ENCODE measurements around the gene BLOC1S3. TPM values are rescaled to one million over a fixed set of nuclear protein-coding genes. Genes with fewer than 3 reads are reported as not detected.

The BLOC1S3 gene
- total RNA-seq, 4 donors from 2014 or later = 9.1 to 15.4 (median 11.9) TPM

DNA sequence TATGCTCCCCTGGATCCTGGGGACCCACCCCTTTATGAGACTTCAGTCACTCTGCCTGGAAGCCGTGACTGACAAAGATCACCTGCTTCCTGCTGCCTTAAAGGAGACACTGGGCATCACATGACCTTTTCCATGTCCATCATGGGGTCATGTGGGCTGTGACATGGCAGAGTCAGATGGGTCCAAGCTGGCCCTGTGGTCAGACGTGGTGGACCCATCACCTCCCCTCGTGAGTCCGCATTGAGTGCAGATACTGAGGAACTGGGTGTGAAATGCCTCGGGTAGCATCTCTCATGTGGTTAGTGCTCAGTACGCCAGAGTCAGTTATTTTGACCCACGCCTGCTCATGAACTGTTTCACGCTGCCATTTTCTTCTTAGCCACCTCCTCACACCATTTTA lies 44.9 kb upstream of the BLOC1S3 start:
- Histone ChIP-seq H3K9me3 (no peaks in the 10 kb centered on the region), H3K4me3 (replicated peaks in 1 of 3) (no peak overlapping the region), H3K4me1 (peaks cover 32 to 52% of the 10 kb centered on the region in 2 donors), H3K27ac (peak overlapping the region in 2 of 3 donors; percentile 21 to 39), H3K27me3 (no peaks in the 10 kb centered on the region), H3K36me3 (no peaks in the 10 kb centered on the region)
- intact Hi-C loops (cut with DNase I) = no loop called here
- TF ChIP-seq POLR2A (IDR thresholded peaks at IDR 0.05) = no peak
- TF ChIP-seq, protein P1, sequence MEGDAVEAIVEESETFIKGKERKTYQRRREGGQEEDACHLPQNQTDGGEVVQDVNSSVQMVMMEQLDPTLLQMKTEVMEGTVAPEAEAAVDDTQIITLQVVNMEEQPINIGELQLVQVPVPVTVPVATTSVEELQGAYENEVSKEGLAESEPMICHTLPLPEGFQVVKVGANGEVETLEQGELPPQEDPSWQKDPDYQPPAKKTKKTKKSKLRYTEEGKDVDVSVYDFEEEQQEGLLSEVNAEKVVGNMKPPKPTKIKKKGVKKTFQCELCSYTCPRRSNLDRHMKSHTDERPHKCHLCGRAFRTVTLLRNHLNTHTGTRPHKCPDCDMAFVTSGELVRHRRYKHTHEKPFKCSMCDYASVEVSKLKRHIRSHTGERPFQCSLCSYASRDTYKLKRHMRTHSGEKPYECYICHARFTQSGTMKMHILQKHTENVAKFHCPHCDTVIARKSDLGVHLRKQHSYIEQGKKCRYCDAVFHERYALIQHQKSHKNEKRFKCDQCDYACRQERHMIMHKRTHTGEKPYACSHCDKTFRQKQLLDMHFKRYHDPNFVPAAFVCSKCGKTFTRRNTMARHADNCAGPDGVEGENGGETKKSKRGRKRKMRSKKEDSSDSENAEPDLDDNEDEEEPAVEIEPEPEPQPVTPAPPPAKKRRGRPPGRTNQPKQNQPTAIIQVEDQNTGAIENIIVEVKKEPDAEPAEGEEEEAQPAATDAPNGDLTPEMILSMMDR (IDR thresholded peaks at IDR 0.05) = no peak
- 91 to 95% methylated on average over 7 to 8 of the region's 8 CpGs for WGBS, 2 donors
- DNase-seq = no peak

GRCh38 chr19:45135176-45135885 lies 43.3 kb upstream of the BLOC1S3 start:
- DNase-seq = no peak
- intact Hi-C loops (cut with DNase I) = no loop called here
- Histone ChIP-seq H3K27me3 (no peaks in the 10 kb centered on the region), H3K4me1 (peaks cover 32 to 61% of the 10 kb centered on the region in 2 donors), H3K4me3 (replicated peaks in 1 of 3) (no peak overlapping the region), H3K27ac (peak overlapping the region; percentile 27 to 55 (median 38)), H3K9me3 (no peaks in the 10 kb centered on the region), H3K36me3 (no peaks in the 10 kb centered on the region)
- 94% methylated on average over 21 of the region's 21 CpGs for WGBS, 2 donors
- no peak for TF ChIP-seq POLR2A (IDR thresholded peaks at IDR 0.05)
- TF ChIP-seq, protein P1 (IDR thresholded peaks at IDR 0.05) = no peak

GRCh38 chr19:45136507-45137178 lies 41.9 kb upstream of the BLOC1S3 start:
- no peaks in the 10 kb centered on the region for H3K27me3 ChIP-seq
- H3K36me3 ChIP-seq = no peaks in the 10 kb centered on the region
- intact Hi-C loops (cut with DNase I) = no loop called here
- peak overlapping the region in 2 of 3 donors; percentile 42 to 69 for H3K27ac ChIP-seq
- WGBS, 2 donors = 64 to 65% methylated on average over 9 to 12 of the region's 12 CpGs
- H3K4me3 ChIP-seq (replicated peaks in 1 of 3) = no peak overlapping the region
- peaks cover 32 to 61% of the 10 kb centered on the region in 2 donors for H3K4me1 ChIP-seq
- TF ChIP-seq, protein P1 (IDR thresholded peaks at IDR 0.05) = no peak
- TF ChIP-seq POLR2A (IDR thresholded peaks at IDR 0.05) = no peak
- H3K9me3 ChIP-seq = no peaks in the 10 kb centered on the region
- peak in 1 of 2 donors; percentile 37 for DNase-seq

DNA sequence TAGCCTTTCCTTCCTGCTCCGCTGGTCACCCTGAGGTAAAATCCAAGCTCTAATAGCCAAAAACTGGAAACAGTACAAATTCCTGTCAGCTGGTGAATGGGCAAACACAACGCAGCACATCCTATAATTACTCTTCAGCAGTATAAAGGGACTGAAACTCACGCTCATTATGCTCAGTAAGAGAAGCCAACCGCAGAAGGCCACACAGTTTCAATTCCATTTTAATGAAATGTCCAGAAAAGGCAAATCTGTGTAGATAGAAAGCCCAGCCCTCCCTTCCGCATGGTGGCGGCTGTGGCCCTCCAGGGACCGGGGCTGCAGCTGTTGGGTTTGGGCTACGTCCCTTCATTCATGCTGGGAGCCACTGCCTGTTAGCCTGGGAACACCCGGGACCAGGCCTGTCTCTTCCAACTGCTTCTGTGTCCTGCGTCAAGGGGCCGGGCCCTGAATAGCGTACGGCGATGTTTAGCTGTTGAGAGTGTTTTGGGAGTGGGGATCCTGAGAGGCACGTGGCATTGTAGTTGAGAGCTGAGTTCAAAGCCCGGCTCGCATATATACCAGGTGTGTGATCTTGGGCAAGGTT lies 41.3 kb upstream of the BLOC1S3 start:
- Histone ChIP-seq H3K4me1 (peaks cover 32 to 61% of the 10 kb centered on the region in 2 donors), H3K4me3 (replicated peaks in 1 of 3) (no peak overlapping the region), H3K27ac (peak overlapping the region in 2 of 3 donors; percentile 42 to 69), H3K36me3 (peaks cover 0 to 5% of the 10 kb centered on the region in 2 donors), H3K27me3 (no peaks in the 10 kb centered on the region), H3K9me3 (no peaks in the 10 kb centered on the region)
- DNase-seq = peak in 1 of 2 donors; percentile 54
- intact Hi-C loops (cut with DNase I) = no loop called here
- 53 to 67% methylated on average over 12 to 17 of the region's 17 CpGs for WGBS, 2 donors
- TF ChIP-seq POLR2A (IDR thresholded peaks at IDR 0.05) = no peak
- TF ChIP-seq, protein P1 (IDR thresholded peaks at IDR 0.05) = no peak

Data from thyroid gland (tissue), 4 donors.